Stimulated activated CD4-positive, alpha-beta T cell treated with anti-CD3 and anti-CD28 coated beads, TNF-alpha, amount 100 ng/mL, for 24 hours (primary cell): ENCODE measurements around the gene LRRC4B.
"Not testable (repeated sequence)": the region's sequence is repeated elsewhere in the genome, so short reads cannot be mapped to it uniquely, and the experiment has no call there.

Experiments
- DNase-seq, 3 experiments: peaks; one replicate each; pipeline ENCODE4 v3.0.0-alpha.2; 2020; ENCODE audit warnings: low read depth in 3 of 3

Gene LRRC4B, protein sequence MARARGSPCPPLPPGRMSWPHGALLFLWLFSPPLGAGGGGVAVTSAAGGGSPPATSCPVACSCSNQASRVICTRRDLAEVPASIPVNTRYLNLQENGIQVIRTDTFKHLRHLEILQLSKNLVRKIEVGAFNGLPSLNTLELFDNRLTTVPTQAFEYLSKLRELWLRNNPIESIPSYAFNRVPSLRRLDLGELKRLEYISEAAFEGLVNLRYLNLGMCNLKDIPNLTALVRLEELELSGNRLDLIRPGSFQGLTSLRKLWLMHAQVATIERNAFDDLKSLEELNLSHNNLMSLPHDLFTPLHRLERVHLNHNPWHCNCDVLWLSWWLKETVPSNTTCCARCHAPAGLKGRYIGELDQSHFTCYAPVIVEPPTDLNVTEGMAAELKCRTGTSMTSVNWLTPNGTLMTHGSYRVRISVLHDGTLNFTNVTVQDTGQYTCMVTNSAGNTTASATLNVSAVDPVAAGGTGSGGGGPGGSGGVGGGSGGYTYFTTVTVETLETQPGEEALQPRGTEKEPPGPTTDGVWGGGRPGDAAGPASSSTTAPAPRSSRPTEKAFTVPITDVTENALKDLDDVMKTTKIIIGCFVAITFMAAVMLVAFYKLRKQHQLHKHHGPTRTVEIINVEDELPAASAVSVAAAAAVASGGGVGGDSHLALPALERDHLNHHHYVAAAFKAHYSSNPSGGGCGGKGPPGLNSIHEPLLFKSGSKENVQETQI

DNA sequence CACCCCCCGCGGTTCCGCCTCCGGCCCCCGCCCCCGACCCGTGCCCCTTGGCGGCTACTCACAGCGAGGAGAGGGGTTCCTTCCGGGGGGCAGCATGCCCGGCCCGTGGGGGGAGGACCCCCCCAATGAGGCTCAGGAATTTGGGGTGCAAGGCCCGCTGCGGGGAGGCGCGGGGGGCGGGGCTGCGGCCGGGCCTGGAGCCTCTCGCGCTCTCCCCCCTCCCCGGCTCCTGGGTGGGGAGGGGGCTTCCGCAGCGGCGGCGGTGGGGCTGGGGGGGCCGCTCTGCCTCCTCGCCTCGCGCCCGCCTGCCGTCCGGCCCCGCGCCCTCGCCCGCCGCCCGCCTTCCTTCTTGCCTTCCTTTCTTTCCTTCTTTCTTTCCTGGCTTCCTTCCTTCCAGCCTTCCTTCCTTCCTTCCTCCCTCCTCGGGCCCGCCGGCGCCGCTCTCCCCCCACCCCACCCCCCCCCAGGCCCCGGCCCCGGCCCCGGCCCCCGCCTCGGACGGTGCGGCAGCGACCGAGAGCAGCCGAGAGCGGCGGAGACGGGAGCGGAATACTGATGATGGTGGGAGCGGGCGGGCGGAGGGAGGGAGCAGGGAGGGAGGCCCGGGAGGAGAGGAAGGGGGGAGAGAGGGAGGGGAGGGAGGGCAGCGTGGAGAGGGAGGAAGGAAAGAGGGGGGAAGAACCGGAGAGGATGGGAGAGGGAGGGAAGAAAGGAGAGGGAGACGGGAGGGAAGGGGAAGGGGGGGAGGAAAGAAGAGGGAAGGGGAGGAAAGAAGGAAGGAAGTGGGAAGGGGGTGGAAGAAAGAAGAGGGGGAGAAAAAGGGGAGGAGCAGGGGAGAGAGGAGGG, at the start of gene LRRC4B:
LRRC4B (minus strand) TSS at position 554 of the 846 bp plus-strand sequence. CDS start 19,597 bp downstream, outside the sequence.
- no peak for DNase-seq

DNA sequence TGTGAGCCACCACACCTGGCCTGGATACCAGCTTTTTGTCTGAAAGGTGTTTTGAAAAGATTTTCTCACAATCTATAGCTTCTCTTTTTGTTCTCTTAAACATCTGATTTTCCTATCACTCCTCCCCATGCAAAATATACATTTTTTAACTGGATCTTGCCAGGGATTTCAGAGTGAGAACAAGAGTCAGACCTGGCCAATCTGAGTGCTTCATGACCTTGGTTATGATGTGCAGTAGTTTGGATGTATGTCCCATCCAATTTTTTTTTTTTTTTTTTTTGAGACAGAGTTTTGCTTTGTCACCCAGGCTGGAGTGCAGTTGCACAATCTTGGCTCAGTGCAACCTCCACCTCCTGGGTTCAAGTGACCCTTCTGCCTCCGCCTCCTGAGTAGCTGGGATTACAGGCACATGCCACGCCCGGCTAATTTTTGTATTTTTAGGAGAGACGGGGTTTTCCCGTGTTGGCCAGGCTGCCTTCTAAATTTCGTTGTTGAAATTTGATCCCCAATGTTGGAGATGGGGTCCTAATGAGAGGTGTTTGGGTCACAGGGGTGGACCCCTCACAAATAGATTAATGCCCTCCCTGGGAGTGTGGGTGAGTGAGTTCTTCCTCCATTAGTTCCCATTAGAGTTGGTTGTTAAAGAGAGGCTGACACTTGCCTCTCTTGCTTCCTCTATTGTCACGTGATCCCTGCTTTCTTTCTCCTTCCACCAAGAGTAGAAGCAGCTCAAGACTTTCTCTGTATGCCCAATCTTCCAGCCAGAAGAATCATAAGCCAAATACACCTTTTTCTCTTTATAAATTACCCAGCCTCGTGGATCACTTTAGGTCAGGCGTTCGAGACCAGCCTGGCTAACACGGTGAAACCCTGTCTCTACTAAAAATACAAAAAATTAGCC, 44.5 kb upstream of the LRRC4B start:
- not testable (repeated sequence) for DNase-seq

DNA sequence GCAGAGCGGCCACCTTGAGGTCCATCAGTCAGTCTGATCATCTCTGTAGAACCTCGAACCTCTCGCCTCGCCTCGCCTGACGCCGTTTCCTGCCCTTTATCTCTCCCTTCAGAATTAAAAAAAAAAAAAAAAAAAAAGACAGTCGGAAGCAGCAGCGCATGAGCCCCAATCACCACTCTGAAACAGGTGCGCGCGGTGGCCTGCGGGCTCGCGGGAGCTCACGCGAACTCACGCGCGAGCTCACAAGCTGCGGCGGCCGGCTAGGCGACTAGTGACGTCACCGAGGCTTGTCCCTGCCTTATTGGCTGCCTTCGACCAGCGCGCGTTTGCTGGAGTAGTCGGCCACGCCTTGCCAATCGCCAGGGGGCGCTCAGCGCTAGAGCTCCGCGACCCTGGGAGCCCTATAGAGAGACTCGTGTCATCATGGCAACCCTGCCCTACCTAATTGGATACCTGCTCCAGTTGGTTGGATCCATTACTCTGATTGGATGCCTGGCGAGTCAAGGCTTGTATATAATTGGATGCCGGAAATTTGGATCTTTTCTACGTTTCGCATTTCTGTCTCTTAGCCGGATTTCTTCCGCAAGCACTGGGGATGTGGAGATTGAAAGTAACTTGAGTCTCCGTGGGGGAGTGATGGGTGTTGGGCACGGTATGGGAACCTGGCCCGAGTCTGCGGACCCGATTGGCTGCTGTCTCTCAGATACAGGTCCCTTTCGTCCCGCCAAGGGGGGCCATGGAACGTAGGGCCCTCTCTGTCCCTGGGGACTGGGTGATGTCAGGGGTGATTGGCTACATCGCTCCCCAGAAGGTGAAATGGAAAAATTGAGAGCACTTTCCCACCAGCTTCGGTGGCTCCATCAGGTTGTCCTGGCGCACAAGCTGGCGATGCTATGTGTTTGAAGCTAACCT, 39.9 kb upstream of the LRRC4B start:
- peak; percentile 48 to 85 (median 63) for DNase-seq

DNA sequence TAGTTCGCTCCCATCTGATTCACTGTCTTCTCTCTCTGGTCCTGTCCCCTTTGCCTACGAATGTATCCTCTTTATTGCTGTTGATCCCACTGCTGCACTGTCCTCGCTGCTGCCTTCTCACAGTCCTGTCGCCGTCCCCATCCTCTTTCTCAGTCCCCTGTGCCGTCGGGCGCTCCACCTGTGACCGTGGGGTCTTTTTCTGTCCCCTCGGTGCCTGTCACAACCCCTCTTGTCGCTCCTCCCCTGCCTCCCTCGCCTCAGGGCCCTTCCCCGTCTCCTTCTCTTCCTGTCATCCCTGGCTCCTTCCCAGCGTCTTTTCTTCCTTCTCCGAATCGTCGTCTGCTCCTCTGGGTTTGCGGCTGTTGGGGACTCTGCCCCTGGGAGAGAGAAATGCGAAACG, 39.2 kb upstream of the LRRC4B start:
- no peak for DNase-seq

DNA sequence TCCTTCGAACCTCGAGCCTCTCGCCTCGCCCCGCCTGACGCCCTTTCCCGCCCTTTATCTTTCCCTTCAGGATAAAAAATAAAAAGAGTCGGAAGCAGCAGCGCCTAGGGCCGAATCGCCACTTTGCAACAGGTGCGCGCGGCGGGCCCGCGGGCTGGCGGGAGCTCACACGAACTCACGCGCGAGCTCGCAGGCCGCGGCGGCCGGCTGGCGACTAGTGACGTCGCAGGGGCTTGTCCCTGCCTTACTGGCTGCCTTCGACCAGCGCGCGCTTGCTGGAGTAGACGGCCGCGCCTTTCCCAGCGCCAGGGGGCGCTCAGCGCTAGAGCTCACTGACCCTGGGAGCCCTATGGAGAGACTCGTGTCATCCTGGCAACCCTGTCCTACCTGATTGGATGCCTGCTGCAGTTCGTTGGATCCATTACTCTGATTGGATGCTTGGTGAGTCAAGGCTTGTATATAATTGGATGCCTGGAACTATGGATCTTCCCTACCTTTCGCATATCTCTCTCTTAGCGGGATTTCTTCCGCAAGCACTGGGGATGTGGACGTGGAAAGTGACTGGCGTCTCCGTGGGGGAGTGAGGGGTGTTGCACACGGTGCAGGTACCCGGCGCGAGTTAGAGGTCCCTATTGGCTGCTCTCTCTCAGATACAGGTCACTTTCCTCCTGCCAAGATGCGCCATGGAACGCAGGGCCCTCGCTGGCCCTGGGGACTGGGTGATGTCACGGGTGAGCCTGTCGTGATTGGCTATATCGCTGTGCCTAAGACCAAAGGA, 38.0 kb upstream of the LRRC4B start:
- not testable (repeated sequence) for DNase-seq

DNA sequence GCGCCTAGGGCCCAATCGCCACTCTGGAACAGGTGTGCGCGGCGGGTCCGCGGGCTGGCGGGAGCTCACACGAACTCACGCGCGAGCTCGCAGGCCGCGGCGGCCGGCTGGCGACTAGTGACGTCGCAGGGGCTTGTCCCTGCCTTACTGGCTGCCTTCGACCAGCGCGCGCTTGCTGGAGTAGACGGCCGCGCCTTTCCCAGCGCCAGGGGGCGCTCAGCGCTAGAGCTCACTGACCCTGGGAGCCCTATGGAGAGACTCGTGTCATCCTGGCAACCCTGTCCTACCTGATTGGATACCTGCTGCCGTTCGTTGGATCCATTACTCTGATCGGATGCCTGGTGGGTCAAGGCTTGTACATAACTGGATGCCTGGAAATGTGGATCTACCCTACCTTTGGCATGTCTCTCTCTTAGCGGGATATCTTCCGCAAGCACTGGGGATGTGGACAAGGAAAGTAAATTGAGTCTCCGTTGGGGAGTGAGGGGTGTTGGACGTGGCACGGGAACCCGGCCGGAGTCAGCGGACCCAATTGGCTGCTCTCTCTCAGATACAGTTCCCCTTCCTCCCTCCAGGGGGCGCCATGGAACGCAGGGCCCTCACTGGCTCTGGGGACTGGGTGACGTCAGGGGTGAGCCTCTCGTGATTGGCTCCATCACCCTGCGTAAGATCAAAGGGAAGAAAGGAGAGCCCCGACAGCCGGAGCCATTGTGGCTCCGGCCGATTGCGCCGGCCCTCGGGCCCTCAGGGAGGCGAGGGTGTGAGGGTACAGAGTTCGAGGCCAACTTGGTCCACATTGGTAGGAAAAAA, 36.2 kb upstream of the LRRC4B start:
- not testable (repeated sequence) for DNase-seq

DNA sequence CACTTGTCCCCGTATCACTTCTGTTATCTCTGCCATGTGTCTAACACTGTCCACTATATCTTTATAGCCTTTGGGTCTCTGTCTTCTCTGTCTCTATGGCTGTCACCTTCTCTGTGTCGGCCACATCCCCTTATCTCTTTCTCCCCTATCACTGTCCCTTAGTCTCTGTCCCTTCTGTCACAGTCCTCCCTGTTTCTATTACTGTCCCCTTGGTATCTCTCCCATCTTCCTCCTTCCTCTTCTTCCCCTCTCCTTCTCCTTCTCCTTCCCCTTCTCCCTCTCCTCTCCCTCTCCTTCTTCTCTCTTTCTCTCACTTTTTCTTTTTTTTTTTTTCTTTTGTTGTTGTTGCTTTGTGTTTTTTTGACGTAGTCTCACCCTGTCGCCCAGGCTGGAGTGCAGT, 34.7 kb upstream of the LRRC4B start:
- DNase-seq, result no peak

DNA sequence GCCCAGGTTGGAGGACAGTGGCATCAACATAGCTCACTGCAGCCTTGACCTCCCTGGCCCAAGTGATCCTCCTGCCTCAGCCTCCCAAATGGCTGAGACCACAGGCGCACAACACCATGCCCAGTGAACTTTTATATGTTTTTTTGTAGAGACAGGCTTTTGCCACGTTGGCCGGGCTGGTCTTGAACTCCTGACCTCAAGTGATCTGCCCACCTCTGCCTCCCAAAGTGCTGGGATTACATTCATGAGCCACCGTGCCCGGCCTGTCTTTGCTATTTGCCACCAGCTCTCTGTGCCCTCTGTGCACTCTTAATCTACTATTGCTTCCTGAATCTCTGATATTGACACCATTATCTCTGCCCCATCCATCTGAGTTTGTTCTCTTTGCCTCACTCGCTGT, 34.3 kb upstream of the LRRC4B start:
- DNase-seq, result no peak

DNA sequence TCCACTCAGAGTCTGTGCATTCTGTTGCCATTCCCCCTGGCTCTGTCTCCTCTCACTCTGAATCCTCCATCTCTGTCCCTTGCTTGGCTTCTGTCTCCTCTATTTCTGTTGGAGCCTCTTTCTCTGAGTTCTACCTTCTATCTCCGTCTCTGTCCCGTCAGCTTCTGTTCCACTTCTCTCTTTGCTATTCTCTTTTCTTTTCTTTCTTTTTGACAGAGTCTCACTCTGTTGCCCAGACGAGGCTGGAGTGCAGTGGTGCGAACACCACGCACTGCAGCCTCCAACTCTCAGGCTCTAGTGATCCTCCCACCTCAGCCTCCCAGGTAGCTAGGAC, 33.8 kb upstream of the LRRC4B start:
- DNase-seq, result no peak

DNA sequence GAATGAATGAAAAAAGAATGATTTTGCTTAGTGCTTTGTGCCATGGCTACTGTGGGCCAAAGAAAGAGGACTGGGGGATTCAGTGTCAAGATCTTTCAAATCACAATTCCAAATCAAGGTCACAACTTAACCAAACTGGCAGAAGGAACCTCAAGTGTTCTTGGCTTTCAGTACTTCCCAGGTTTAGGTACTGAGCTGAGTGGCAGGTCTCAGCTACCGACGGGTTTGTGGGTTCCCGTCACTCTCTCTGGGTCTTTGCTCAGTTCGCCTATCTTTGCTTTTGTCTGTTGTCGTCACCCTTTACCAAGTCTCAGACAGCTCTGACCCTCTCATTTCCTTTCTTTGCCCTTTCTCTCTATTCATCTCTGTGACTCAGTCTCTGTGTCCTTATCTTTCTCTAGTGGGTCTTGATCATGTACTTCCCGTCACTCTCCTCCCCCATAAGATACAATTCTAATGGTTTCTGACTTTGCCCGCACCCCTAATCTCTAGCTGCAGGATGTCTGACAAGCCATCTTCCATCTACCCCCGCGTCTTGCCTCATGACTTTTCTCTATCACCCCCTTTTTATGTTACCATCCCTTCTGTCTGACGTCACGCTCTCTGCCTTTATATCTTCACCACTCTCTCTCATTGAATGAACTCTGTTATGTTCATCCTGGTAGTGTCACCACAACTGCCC, 33.3 kb upstream of the LRRC4B start:
- DNase-seq, result no peak

DNA sequence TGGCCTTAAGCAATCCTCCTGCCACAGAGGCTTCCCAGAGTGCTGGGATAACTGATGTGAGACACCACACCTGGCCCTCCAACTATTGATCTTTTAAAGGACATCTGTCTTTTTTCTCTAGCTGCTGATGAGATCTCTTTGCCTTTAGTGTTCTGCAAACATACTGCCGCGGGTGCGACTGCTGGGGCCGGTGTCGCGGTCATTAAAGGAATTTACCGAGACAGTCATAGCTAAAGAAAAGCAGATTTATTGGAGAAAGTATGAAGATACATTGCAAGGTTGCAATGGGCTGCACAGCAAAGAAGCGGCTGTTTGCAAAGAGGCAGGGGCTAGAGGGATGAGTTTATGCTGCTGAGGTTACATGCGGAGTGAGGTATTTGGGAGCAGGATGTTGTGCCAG, 31.2 kb upstream of the LRRC4B start:
- DNase-seq, result no peak

DNA sequence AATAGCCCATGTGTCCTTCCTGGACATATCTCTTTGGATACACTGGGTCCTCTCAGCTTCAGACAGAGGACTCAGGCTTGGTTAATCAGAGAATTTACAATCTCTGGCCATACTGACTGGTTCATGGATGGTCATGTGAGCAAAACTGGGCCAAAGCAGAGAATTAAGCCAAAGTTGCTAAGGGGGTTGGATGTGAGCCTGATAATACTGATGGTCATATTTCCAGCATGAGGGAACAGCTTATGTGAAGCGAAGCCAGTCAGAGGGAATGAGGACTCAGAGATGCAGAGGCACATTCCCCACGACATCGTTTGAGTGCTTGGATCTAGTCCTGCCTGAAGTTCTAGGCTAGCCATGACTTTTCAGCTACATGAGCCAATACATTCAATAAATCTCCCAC, 22.0 kb upstream of the LRRC4B start:
- no peak for DNase-seq

DNA sequence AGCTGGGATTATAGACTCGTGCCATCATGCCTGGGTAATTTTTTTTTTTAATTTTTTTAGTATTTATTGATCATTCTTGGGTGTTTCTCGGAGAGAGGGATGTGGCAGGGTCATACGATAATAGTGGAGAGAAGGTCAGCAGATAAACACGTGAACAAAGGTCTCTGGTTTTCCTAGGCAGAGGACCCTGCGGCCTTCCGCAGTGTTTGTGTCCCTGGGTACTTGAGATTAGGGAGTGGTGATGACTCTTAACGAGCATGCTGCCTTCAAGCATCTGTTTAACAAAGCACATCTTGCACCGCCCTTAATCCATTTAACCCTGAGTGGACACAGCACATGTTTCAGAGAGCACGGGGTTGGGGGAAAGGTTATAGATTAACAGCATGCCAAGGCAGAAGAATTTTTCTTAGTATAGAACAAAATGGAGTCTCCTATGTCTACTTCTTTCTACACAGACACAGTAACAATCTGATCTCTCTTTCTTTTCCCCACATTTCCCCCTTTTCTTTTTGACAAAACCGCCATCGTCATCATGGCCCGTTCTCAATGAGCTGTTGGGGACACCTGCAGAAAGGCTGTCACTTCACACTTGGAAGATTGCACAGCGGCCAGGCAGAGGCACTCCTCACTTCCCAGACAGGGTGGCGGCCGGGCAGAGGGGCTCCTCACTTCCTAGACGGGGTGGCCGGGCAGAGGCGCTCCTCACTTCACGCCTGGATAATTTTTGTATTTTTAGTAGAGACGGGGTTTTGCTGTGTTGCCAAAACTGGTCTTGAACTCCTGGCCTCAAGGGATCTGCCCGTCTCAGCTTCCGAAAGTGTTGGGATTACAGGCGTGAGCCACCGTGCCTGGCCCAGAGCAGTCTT, 13.8 kb upstream of the LRRC4B start:
- not testable (repeated sequence) for DNase-seq

DNA sequence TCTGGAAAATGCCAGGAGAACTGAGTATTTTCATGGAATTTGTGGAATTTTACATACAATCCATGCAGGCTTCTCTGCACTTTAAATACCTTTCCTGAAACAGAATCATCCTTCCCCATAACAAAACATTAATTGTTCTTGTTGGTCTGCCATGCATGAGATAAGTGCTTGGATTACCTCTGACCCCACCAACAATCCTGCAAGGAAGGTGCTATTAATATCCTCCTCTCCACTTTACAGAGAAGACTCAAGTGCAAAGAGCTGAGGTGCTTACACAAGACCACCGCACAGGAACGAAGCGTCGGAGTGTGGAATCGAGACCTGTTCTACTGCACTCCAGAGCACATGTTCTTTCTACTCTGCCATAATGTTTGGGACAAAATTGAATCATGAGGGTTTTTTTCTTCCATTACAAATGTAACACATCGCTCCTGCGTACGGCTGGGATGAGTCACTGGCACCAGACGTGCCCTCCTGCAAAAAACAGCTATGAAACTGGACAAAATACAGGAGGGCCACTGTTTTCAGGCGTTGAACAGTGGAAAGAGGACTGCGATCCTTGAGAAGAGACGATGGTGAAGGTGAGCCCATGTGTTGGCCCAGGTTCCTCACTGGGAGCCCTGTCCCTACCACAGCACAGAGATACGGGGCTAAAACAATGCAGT, 12.9 kb upstream of the LRRC4B start:
- DNase-seq, result no peak

DNA sequence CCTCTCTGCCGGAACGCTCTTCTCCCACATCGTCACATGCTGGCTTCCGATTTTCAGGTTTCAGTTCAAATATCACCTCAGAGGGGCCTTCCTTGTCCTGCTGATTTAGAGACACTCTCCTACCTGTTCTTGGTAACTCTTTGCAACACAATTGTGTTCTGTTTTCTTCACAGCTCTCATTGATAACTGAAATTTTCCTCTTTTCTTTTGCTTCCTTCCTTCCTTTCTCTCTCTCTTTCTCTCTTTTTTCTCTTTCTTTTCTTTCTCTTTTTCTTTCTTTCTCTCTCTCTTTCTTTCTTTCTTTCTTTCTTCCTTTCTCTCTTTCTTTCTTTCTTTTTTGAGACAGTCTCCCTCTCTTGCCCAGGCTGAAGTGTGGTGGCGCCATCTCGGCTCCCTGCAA, 12.0 kb upstream of the LRRC4B start:
- DNase-seq, result no peak

DNA sequence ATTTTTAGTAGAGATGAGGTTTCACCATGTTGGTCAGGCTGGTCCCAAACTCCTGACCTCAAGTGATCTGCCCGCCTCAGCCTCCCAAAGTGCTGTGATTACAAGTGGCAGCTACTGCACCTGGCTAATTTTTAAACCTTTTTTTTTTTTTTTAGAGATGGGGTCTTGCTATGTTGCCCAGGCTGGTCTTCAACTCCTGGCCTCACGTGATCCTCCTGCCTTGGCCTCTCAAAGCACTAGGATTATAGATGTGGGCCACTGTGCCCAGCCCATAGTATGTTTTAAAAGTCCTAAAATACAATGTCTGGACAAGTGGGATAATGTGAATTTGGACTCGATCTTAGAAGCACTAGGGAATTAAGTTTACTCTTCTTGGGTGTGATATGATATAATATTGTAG, 8.5 kb upstream of the LRRC4B start:
- DNase-seq, result not testable (repeated sequence)
